Astrocyte (in vitro differentiated cells and primary cell): ENCODE data around the gene RMND1.

ENCODE experiments used
- CTCF ChIP-seq: IDR thresholded peaks from 2 replicates; pipeline ENCODE4 v1.5.1; 2011; ENCODE audit warnings: low read depth, mild to moderate bottlenecking, inconsistent platforms, low read length, moderate library complexity; ENCODE audit not compliant: insufficient read depth
- EZH2 ChIP-seq: IDR thresholded peaks from 2 replicates; pipeline ENCODE4 v1.6.1; 2012; ENCODE audit warnings: mild to moderate bottlenecking, low read length, inconsistent platforms; ENCODE audit not compliant: insufficient read depth

DNA sequence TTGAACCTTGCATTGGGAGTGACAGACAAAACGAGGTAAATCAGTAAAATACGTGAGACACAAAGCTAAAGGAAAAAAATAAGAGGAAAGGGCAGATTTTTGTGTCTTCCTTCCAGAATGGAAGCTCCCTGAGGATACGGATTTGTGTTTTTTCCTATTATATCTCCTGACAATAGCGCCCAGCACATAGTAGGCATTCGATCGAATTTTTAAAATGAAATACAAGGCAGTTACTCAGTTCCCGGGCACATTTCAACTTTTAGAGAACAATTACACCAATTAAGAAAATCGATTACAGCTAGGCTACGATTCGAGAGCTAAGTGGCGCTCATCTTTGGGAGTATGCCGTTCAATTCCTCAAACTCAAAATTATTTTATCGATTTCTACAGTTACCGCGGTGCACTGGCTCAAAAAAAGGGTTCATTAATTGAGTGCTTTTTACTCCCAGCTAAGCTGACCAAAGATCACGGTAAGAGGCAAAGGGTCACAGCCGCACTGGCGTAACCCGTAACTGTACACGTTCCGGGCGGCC is 443 bp downstream of the RMND1 start:
- no peak for TF ChIP-seq CTCF
- TF ChIP-seq EZH2 = no peak
